Neural cell (in vitro differentiated cells): ENCODE measurements around the gene PIP4K2C. TPM values are rescaled to one million over a fixed set of nuclear protein-coding genes. Genes with fewer than 3 reads are reported as not detected.

Source experiments
- H2AFZ ChIP-seq: fragments of 200-600, 300-800 bp; sonication (generic), shearing (Covaris generic); 2 replicates; pipeline ENCODE4 v1.6.0; 2014; ENCODE audit warnings: low read depth, mild to moderate bottlenecking, antibody characterized with exemption, low read length, moderate library complexity
- H3F3A ChIP-seq: fragments of 200-600 bp; shearing (Covaris generic); 2 replicates; pipeline ENCODE4 v1.6.1; 2016; ENCODE audit warnings: mild to moderate bottlenecking, moderate library complexity, mixed read lengths, antibody characterized with exemption, low read length; ENCODE audit not compliant: insufficient read depth, poor library complexity, severe bottlenecking
- H3K27ac ChIP-seq: fragments of 200-600, 300-800 bp; sonication (generic), shearing (Covaris generic); 2 replicates; pipeline ENCODE4 v1.5.1; 2014; ENCODE audit warnings: mild to moderate bottlenecking, low read length, moderate library complexity
- H3K27me3 ChIP-seq: fragments of 300-800, 200-600 bp; sonication (generic), shearing (Covaris generic); 2 replicates; pipeline ENCODE4 v1.6.0; 2014; ENCODE audit warnings: mild to moderate bottlenecking, low read depth, low read length, moderate library complexity; ENCODE audit not compliant: insufficient read depth
- H3K36me3 ChIP-seq: fragments of 300-800, 200-600 bp; sonication (generic), shearing (Covaris generic); 2 replicates; pipeline ENCODE4 v1.5.1; 2014; ENCODE audit warnings: mild to moderate bottlenecking, antibody characterized with exemption, low read length, moderate library complexity; ENCODE audit not compliant: insufficient read depth
- H3K4me2 ChIP-seq: fragments of 300-800, 200-600 bp; sonication (generic), shearing (Covaris generic); 2 replicates; pipeline ENCODE4 v1.6.0; 2014; ENCODE audit warnings: mild to moderate bottlenecking, low read length
- H3K4me3 ChIP-seq: fragments of 300-800, 200-600 bp; sonication (generic), shearing (Covaris generic); 2 replicates; pipeline ENCODE4 v1.5.1; 2014; ENCODE audit warnings: mild to moderate bottlenecking, low read length, moderate library complexity
- H3K79me2 ChIP-seq: fragments of 200-600 bp; shearing (Covaris generic); replicated peaks from 2 replicates; pipeline ENCODE4 v1.6.0; 2014; ENCODE audit warnings: mild to moderate bottlenecking, low read length, moderate library complexity; ENCODE audit not compliant: insufficient read depth
- H3K9ac ChIP-seq: fragments of 300-800, 200-600 bp; sonication (generic), shearing (Covaris generic); 2 replicates; pipeline ENCODE4 v1.6.1; 2016; ENCODE audit warnings: mild to moderate bottlenecking, low read length, mixed read lengths
- H3K9me2 ChIP-seq: fragments of 200-600 bp; shearing (Covaris generic); 2 replicates; pipeline ENCODE4 v1.6.1; 2016; ENCODE audit warnings: mild to moderate bottlenecking, low read length, mixed read lengths; ENCODE audit not compliant: insufficient read depth
- H3K9me3 ChIP-seq: fragments of 200-600, 300-800 bp; sonication (generic), shearing (Covaris generic); 2 replicates; pipeline ENCODE4 v1.6.1; 2016; ENCODE audit warnings: mild to moderate bottlenecking, mixed run types, low read length, moderate library complexity, mixed read lengths
- H4K20me1 ChIP-seq: fragments of 200-600 bp; shearing (Covaris generic); 2 replicates; pipeline ENCODE4 v1.6.1; 2016; ENCODE audit warnings: mild to moderate bottlenecking, mixed run types; ENCODE audit not compliant: insufficient read depth
- CTCF ChIP-seq: fragments of 450-650 bp; IDR thresholded peaks from 2 replicates; pipeline ENCODE4 v1.5.1; 2014; ENCODE audit warnings: antibody characterized with exemption, mild to moderate bottlenecking, moderate library complexity; ENCODE audit not compliant: poor library complexity, severe bottlenecking
- EP300 ChIP-seq: fragments of 450-650 bp; conservative IDR thresholded peaks from 2 replicates; pipeline ENCODE4 v1.6.1; 2014; ENCODE audit warnings: antibody characterized with exemption, mild to moderate bottlenecking, moderate library complexity; ENCODE audit not compliant: poor library complexity, severe bottlenecking
- EZH2 ChIP-seq: fragments of 200-600, 300-800 bp; shearing (Covaris generic), sonication (generic); IDR thresholded peaks from 2 replicates; pipeline ENCODE4 v1.6.1; 2014; ENCODE audit warnings: antibody characterized with exemption, low read length, borderline replicate concordance, mild to moderate bottlenecking; ENCODE audit not compliant: insufficient read depth, poor library complexity, severe bottlenecking
- MXI1 ChIP-seq: fragments of 450-650 bp; conservative IDR thresholded peaks from 2 replicates; pipeline ENCODE4 v1.6.1; 2014; ENCODE audit warnings: antibody characterized with exemption, mild to moderate bottlenecking; ENCODE audit not compliant: poor library complexity, severe bottlenecking
- POLR2AphosphoS5 ChIP-seq: IDR thresholded peaks from 2 replicates; pipeline ENCODE4 v1.6.1; 2012
- RAD21 ChIP-seq: fragments of 450-650 bp; conservative IDR thresholded peaks from 2 replicates; pipeline ENCODE4 v1.6.1; 2014; ENCODE audit warnings: antibody characterized with exemption, mild to moderate bottlenecking, moderate library complexity
- SMC3 ChIP-seq: fragments of 450-650 bp; conservative IDR thresholded peaks from 2 replicates; pipeline ENCODE4 v1.6.1; 2014; ENCODE audit warnings: antibody characterized with exemption, mild to moderate bottlenecking, moderate library complexity; ENCODE audit not compliant: poor library complexity
- TAF1 ChIP-seq: IDR thresholded peaks from 2 replicates; pipeline ENCODE4 v1.6.1; 2012; ENCODE audit warnings: low read depth
- polyA plus RNA-seq: library from polyadenylated mRNA; depleted of rRNA; stranded (reverse); fragments of >200 nt; gene quantifications from 2 replicates; pipeline ENCODE4 v1.2.3, GENCODE V29; 2014
- TF ChIP-seq, protein P1 (sequence below): IDR thresholded peaks from 2 replicates; pipeline ENCODE4 v1.6.1; 2012; ENCODE audit warnings: borderline replicate concordance

Gene PIP4K2C
- polyA plus RNA-seq, 1 donor from 2014 or later = 22.1 TPM

GRCh38 chr12:57553343-57554202, 37.4 kb upstream of the PIP4K2C start:
- Histone ChIP-seq H3K27me3 (no peaks in the 10 kb centered on the region), H4K20me1 (peaks cover 5% of the 10 kb centered on the region), H3K27ac (peak overlapping the region; percentile 91), H3K9me3 (no peaks in the 10 kb centered on the region), H2AFZ (no peak overlapping the region), H3F3A (peaks cover 7% of the 10 kb centered on the region), H3K36me3 (no peaks in the 10 kb centered on the region), H3K4me2 (peak overlapping the region; percentile 90), H3K79me2 (peaks cover 79% of the 10 kb centered on the region), H3K9me2 (no peaks in the 10 kb centered on the region), H3K9ac (peak overlapping the region; percentile 99), H3K4me3 (peak overlapping the region; percentile 79)
- TF ChIP-seq RAD21 = no peak
- TF ChIP-seq TAF1 = no peak
- no peak for TF ChIP-seq EP300
- TF ChIP-seq SMC3 = no peak
- no peak for TF ChIP-seq POLR2AphosphoS5
- TF ChIP-seq, protein P1, sequence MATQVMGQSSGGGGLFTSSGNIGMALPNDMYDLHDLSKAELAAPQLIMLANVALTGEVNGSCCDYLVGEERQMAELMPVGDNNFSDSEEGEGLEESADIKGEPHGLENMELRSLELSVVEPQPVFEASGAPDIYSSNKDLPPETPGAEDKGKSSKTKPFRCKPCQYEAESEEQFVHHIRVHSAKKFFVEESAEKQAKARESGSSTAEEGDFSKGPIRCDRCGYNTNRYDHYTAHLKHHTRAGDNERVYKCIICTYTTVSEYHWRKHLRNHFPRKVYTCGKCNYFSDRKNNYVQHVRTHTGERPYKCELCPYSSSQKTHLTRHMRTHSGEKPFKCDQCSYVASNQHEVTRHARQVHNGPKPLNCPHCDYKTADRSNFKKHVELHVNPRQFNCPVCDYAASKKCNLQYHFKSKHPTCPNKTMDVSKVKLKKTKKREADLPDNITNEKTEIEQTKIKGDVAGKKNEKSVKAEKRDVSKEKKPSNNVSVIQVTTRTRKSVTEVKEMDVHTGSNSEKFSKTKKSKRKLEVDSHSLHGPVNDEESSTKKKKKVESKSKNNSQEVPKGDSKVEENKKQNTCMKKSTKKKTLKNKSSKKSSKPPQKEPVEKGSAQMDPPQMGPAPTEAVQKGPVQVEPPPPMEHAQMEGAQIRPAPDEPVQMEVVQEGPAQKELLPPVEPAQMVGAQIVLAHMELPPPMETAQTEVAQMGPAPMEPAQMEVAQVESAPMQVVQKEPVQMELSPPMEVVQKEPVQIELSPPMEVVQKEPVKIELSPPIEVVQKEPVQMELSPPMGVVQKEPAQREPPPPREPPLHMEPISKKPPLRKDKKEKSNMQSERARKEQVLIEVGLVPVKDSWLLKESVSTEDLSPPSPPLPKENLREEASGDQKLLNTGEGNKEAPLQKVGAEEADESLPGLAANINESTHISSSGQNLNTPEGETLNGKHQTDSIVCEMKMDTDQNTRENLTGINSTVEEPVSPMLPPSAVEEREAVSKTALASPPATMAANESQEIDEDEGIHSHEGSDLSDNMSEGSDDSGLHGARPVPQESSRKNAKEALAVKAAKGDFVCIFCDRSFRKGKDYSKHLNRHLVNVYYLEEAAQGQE = no peak
- no peak for TF ChIP-seq MXI1
- no peak for TF ChIP-seq CTCF
- no peak for TF ChIP-seq EZH2

GRCh38 chr12:57554453-57554852, 36.5 kb upstream of the PIP4K2C start:
- H3K27ac ChIP-seq = peak overlapping the region; percentile 91
- peaks cover 7% of the 10 kb centered on the region for H3F3A ChIP-seq
- peak overlapping the region; percentile 99 for H3K9ac ChIP-seq
- H3K9me3 ChIP-seq = no peaks in the 10 kb centered on the region
- H3K9me2 ChIP-seq = no peaks in the 10 kb centered on the region
- peaks cover 5% of the 10 kb centered on the region for H4K20me1 ChIP-seq
- no peak for TF ChIP-seq RAD21
- no peak for TF ChIP-seq TAF1
- no peak for TF ChIP-seq SMC3
- TF ChIP-seq, protein P1 = no peak
- TF ChIP-seq CTCF = no peak
- TF ChIP-seq EP300 = no peak
- no peak for TF ChIP-seq MXI1
- no peak for TF ChIP-seq POLR2AphosphoS5
- TF ChIP-seq EZH2 = no peak
- no peaks in the 10 kb centered on the region for H3K27me3 ChIP-seq
- peaks cover 81% of the 10 kb centered on the region for H3K79me2 ChIP-seq
- H2AFZ ChIP-seq = no peak overlapping the region
- peak overlapping the region; percentile 79 for H3K4me3 ChIP-seq
- no peak overlapping the region for H3K4me2 ChIP-seq
- no peaks in the 10 kb centered on the region for H3K36me3 ChIP-seq
